Glomerular endothelial cell (primary cell): ENCODE measurements around the gene PFN4. TPM values are rescaled to one million over a fixed set of nuclear protein-coding genes. Genes with fewer than 3 reads are reported as not detected.
"Not testable (repeated sequence)": the region's sequence is repeated elsewhere in the genome, so short reads cannot be mapped to it uniquely, and the experiment has no call there.

ENCODE experiments used
- DNase-seq: peaks from one replicate; pipeline ENCODE4 v3.0.0-alpha.2; 2011; ENCODE audit warnings: low read depth, low spot score; ENCODE audit errors: extremely low read depth
- total RNA-seq: library from RNA; depleted of rRNA; stranded (reverse); fragments of >200 nt; gene quantifications from 2 replicates; pipeline ENCODE4 v1.2.3, GENCODE V29; 2015

The PFN4 gene
- total RNA-seq, 1 donor from 2014 or later = 2.7 TPM

GRCh38 chr2:24115057-24115456, 8.1 kb downstream of the PFN4 start:
- DNase-seq = no peak

- DNase-seq = no peak
These were observed 11.7 kb downstream of the PFN4 start for GRCh38 chr2:24111407-24111901.

GRCh38 chr2:24110660-24111303, 12.4 kb downstream of the PFN4 start:
- no peak for DNase-seq

- not testable (repeated sequence) for DNase-seq
These were observed 13.7 kb downstream of the PFN4 start for GRCh38 chr2:24109431-24109830.

- DNase-seq = no peak
These were observed 15.8 kb downstream of the PFN4 start for GRCh38 chr2:24107336-24107735.

GRCh38 chr2:24106786-24107185, 16.3 kb downstream of the PFN4 start:
- no peak for DNase-seq

GRCh38 chr2:24105816-24106215, 17.3 kb downstream of the PFN4 start:
- DNase-seq = no peak

GRCh38 chr2:24104906-24105305, 18.2 kb downstream of the PFN4 start:
- DNase-seq = no peak

- no peak for DNase-seq
These were observed 19.0 kb downstream of the PFN4 start for GRCh38 chr2:24104110-24104650.

- no peak for DNase-seq
These were observed 20.5 kb downstream of the PFN4 start for GRCh38 chr2:24102677-24103076.

- DNase-seq = no peak
These were observed 21.1 kb downstream of the PFN4 start for GRCh38 chr2:24101992-24102391.

GRCh38 chr2:24100732-24101131, 22.4 kb downstream of the PFN4 start:
- not testable (repeated sequence) for DNase-seq

GRCh38 chr2:24095171-24095677, 27.9 kb downstream of the PFN4 start:
- DNase-seq = not testable (repeated sequence)

GRCh38 chr2:24093270-24093669, 29.9 kb downstream of the PFN4 start:
- not testable (repeated sequence) for DNase-seq

GRCh38 chr2:24088821-24089359, 34.2 kb downstream of the PFN4 start:
- no peak for DNase-seq

GRCh38 chr2:24087032-24087431, 36.1 kb downstream of the PFN4 start:
- no peak for DNase-seq

GRCh38 chr2:24086241-24086640, 36.9 kb downstream of the PFN4 start:
- DNase-seq = no peak

GRCh38 chr2:24085200-24085489, 38.0 kb downstream of the PFN4 start:
- DNase-seq = no peak

GRCh38 chr2:24084386-24085199, 38.5 kb downstream of the PFN4 start, which contains the start of gene TP53I3:
Gene TP53I3, minus strand, starts transcription at chr2:24084834. Its CDS starts 508 bp downstream, at chr2:24084326.
- DNase-seq = no peak

GRCh38 chr2:24083567-24084385, 39.4 kb downstream of the PFN4 start:
- no peak for DNase-seq
